ENCODE measurements around the gene GAB3. TPM values are rescaled to one million over a fixed set of nuclear protein-coding genes. Genes with fewer than 3 reads are reported as not detected.

GAB3 gene
- total and polyA plus RNA-seq, 4 donors, result 0.66 to 10.4 (median 1.6) TPM

DNA sequence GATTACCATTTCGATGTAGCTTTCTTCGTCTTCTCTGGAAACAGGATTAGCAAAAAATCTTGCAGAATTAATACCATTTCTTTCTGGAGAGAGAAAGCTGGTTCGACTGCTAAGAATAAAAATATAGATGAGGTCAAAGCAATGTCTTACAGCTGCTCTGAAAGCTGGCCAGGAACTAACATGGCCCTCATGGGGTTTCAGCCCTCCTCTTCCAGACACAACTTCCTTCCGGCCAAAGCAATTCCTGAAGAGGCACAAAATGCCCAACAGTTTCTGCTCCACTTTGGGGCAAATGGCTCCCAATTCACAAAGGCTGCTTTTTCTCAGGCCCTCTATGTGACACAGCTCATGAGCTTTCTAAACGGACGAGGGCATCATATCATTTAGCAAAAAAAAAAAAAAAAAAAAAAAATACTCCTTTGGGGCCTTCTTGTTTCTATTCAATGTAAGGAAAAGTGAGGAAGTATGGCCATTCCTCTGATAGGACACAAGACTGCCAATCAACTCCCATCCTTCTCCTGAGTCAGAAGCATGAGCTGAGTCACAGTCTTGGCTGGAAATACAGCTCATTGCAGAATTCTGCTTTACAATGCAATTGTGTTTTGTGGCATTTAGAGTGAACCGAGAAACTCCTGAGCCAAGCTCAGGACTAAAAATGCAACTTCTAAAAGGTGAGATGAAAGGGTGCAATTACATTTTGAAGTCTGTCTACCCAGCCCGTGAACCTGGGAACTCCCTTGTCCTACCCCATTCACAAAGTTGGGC is 54.8 kb downstream of the GAB3 start:
- Histone ChIP-seq H3K4me3 (ENCODE audit: low read depth in 1 of 3, low read length in 3 of 3) (no peak overlapping the region), H3K27ac (ENCODE audit: low read depth in 1 of 2, low read length in 2 of 2) (no peak overlapping the region), H3K36me3 (ENCODE audit: control insufficient read depth in 4 of 4, insufficient read depth in 3 of 4, low read depth in 1 of 4, low read length in 3 of 4) (peaks cover 0 to 2% (median 0%) of the 10 kb centered on the region in 4 donors), H3K4me1 (ENCODE audit: control insufficient read depth in 4 of 4, insufficient read depth in 4 of 4, low read length in 3 of 4) (no peaks in the 10 kb centered on the region), H3K9me3 (ENCODE audit: control insufficient read depth in 4 of 4, low read length in 3 of 4) (no peaks in the 10 kb centered on the region), H3K27me3 (ENCODE audit: control insufficient read depth in 4 of 4, insufficient read depth in 4 of 4, low read length in 3 of 4) (peaks cover 0 to 4% (median 0%) of the 10 kb centered on the region in 4 donors), H3K9ac (ENCODE audit: low read depth in 1 of 2, low read length in 2 of 2) (no peak overlapping the region)
- no peak for DNase-seq (ENCODE audit: low spot score)
- no peak for TF ChIP-seq SP1 (IDR thresholded peaks at IDR 0.05)
- no peak for TF ChIP-seq RXRA (IDR thresholded peaks at IDR 0.05)
- TF ChIP-seq NR2F2 (IDR thresholded peaks at IDR 0.05), result no peak
- no peak for TF ChIP-seq TAF1 (conservative IDR thresholded peaks at IDR 0.05)
- no peak for TF ChIP-seq CTCF (IDR thresholded peaks at IDR 0.05; ENCODE audit: low read depth, low read length, missing input control)
- TF ChIP-seq JUND (IDR thresholded peaks at IDR 0.05), result no peak
- no peak for TF ChIP-seq REST (IDR thresholded peaks at IDR 0.05)
- no peak for TF ChIP-seq HNF4A (conservative IDR thresholded peaks at IDR 0.05)
- no peak for TF ChIP-seq EGR1 (IDR thresholded peaks at IDR 0.05; ENCODE audit: low read depth in 2 of 2)
- TF ChIP-seq RAD21 (IDR thresholded peaks at IDR 0.05), result no peak
- WGBS, result 85% methylated on average over 8 of the region's 8 CpGs

GRCh38 chrX:154693394-154693793 is 57.5 kb downstream of the GAB3 start:
- Histone ChIP-seq H3K9ac (ENCODE audit: low read depth in 1 of 2, low read length in 2 of 2) (no peak overlapping the region), H3K9me3 (ENCODE audit: control insufficient read depth in 4 of 4, low read length in 3 of 4) (no peaks in the 10 kb centered on the region), H3K27me3 (ENCODE audit: control insufficient read depth in 4 of 4, insufficient read depth in 4 of 4, low read length in 3 of 4) (peaks cover 0 to 3% (median 0%) of the 10 kb centered on the region in 4 donors), H3K36me3 (ENCODE audit: control insufficient read depth in 4 of 4, insufficient read depth in 3 of 4, low read depth in 1 of 4, low read length in 3 of 4) (no peaks in the 10 kb centered on the region), H3K27ac (ENCODE audit: low read depth in 1 of 2, low read length in 2 of 2) (no peak overlapping the region), H3K4me3 (ENCODE audit: low read depth in 1 of 3, low read length in 3 of 3) (no peak overlapping the region), H3K4me1 (ENCODE audit: control insufficient read depth in 4 of 4, insufficient read depth in 4 of 4, low read length in 3 of 4) (no peaks in the 10 kb centered on the region)
- no peak for DNase-seq (ENCODE audit: low spot score)
- WGBS, result 86% methylated on average over 3 of the region's 3 CpGs
- TF ChIP-seq JUND (IDR thresholded peaks at IDR 0.05) (no peak), GABPA (IDR thresholded peaks at IDR 0.05 in 1 of 2, conservative IDR thresholded peaks at IDR 0.05 in 1 of 2) (no peak), FOXA1 (IDR thresholded peaks at IDR 0.05) (no peak), MAX (IDR thresholded peaks at IDR 0.05) (no peak), RAD21 (IDR thresholded peaks at IDR 0.05) (no peak), ATF3 (IDR thresholded peaks at IDR 0.05) (no peak), YY1 (IDR thresholded peaks at IDR 0.05) (no peak), CTCF (IDR thresholded peaks at IDR 0.05; ENCODE audit: low read depth, low read length, missing input control) (no peak), ZBTB33 (IDR thresholded peaks at IDR 0.05) (no peak), NR2F2 (IDR thresholded peaks at IDR 0.05) (no peak), HNF4A (conservative IDR thresholded peaks at IDR 0.05) (no peak), HNF4G (IDR thresholded peaks at IDR 0.05) (no peak), EGR1 (IDR thresholded peaks at IDR 0.05; ENCODE audit: low read depth in 2 of 2) (no peak), RXRA (IDR thresholded peaks at IDR 0.05) (no peak)
